Immature natural killer cell (primary cell): ENCODE data around the gene ACE. TPM values are rescaled to one million over a fixed set of nuclear protein-coding genes. Genes with fewer than 3 reads are reported as not detected.

Source experiments
- DNase-seq, 3 donors: peaks; one replicate each; pipeline ENCODE4 v3.0.0; 2022; ENCODE audit warnings: mixed read lengths in 1 of 3
- H3K27ac Mint-ChIP-seq, 6 donors: one replicate each; pipeline ENCODE4 v1.8.0; 2020; ENCODE audit warnings: mixed read lengths in 6 of 6, mild to moderate bottlenecking in 5 of 6, inconsistent platforms in 4 of 6, moderate library complexity in 3 of 6
- H3K27me3 Mint-ChIP-seq, 3 donors: one replicate each; pipeline ENCODE4 v1.8.0; 2020 to 2021; ENCODE audit warnings: low read depth in 3 of 3, mild to moderate bottlenecking in 3 of 3, mixed read lengths in 3 of 3, moderate library complexity in 3 of 3, inconsistent platforms in 1 of 3
- H3K36me3 Mint-ChIP-seq, 3 donors: one replicate each; pipeline ENCODE4 v1.8.0; 2020; ENCODE audit warnings: mixed read lengths in 3 of 3, inconsistent platforms in 2 of 3, mild to moderate bottlenecking in 2 of 3
- H3K4me1 Mint-ChIP-seq, 2 donors: one replicate each; pipeline ENCODE4 v1.8.0; 2020; ENCODE audit warnings: inconsistent platforms in 2 of 2, mild to moderate bottlenecking in 2 of 2, mixed read lengths in 2 of 2, moderate library complexity in 1 of 2
- H3K4me3 Mint-ChIP-seq, 5 donors: one replicate each; pipeline ENCODE4 v1.8.0; 2020; ENCODE audit warnings: mild to moderate bottlenecking in 5 of 5, mixed read lengths in 5 of 5, inconsistent platforms in 3 of 5, moderate library complexity in 3 of 5
- H3K9me3 Mint-ChIP-seq, 6 donors: one replicate each; pipeline ENCODE4 v1.8.0; 2020; ENCODE audit warnings: mild to moderate bottlenecking in 6 of 6, mixed read lengths in 6 of 6, inconsistent platforms in 4 of 6, moderate library complexity in 3 of 6
- polyA plus RNA-seq, 3 donors: library from polyadenylated mRNA; unstranded; fragments of 300-500 nt; fragmentation: Illumina TruSeq; gene quantifications; one replicate each; pipeline ENCODE4 v1.2.3, GENCODE V29; 2021

The ACE gene
- polyA plus RNA-seq, 3 donors from 2014 or later = 0.28 TPM; not detected in 2

GRCh38 chr17:63512896-63513644, 36.2 kb downstream of the ACE start:
- H3K27me3 Mint-ChIP-seq = peaks cover 1 to 5% (median 1%) of the 10 kb centered on the region in 3 donors
- no peak overlapping the region for H3K4me3 Mint-ChIP-seq
- H3K4me1 Mint-ChIP-seq = no peaks in the 10 kb centered on the region
- no peak overlapping the region for H3K27ac Mint-ChIP-seq
- no peaks in the 10 kb centered on the region for H3K36me3 Mint-ChIP-seq
- no peaks in the 10 kb centered on the region for H3K9me3 Mint-ChIP-seq
- no peak for DNase-seq

GRCh38 chr17:63514477-63514876, 37.6 kb downstream of the ACE start:
- DNase-seq = no peak
- H3K9me3 Mint-ChIP-seq = no peaks in the 10 kb centered on the region
- no peaks in the 10 kb centered on the region for H3K36me3 Mint-ChIP-seq
- H3K4me1 Mint-ChIP-seq = no peaks in the 10 kb centered on the region
- H3K4me3 Mint-ChIP-seq = no peak overlapping the region
- no peak overlapping the region for H3K27ac Mint-ChIP-seq
- peaks cover 1 to 5% (median 1%) of the 10 kb centered on the region in 3 donors for H3K27me3 Mint-ChIP-seq

- H3K27me3 Mint-ChIP-seq = peaks cover 1 to 5% (median 1%) of the 10 kb centered on the region in 3 donors
- no peaks in the 10 kb centered on the region for H3K36me3 Mint-ChIP-seq
- no peak for DNase-seq
- no peaks in the 10 kb centered on the region for H3K9me3 Mint-ChIP-seq
- H3K27ac Mint-ChIP-seq = no peak overlapping the region
- H3K4me3 Mint-ChIP-seq = no peak overlapping the region
- H3K4me1 Mint-ChIP-seq = no peaks in the 10 kb centered on the region
Measured at GRCh38 chr17:63514974-63515373, 38.1 kb downstream of the ACE start.

GRCh38 chr17:63515426-63515825, 38.6 kb downstream of the ACE start:
- Mint-ChIP-seq H3K4me3 (no peak overlapping the region), H3K36me3 (no peaks in the 10 kb centered on the region), H3K9me3 (no peaks in the 10 kb centered on the region), H3K27ac (no peak overlapping the region), H3K27me3 (peaks cover 1 to 2% (median 1%) of the 10 kb centered on the region in 3 donors), H3K4me1 (no peaks in the 10 kb centered on the region)
- no peak for DNase-seq

- no peak for DNase-seq
- no peak overlapping the region for H3K27ac Mint-ChIP-seq
- H3K4me1 Mint-ChIP-seq = no peaks in the 10 kb centered on the region
- no peaks in the 10 kb centered on the region for H3K9me3 Mint-ChIP-seq
- no peaks in the 10 kb centered on the region for H3K36me3 Mint-ChIP-seq
- H3K27me3 Mint-ChIP-seq = peaks cover 1 to 4% (median 4%) of the 10 kb centered on the region in 3 donors
- H3K4me3 Mint-ChIP-seq = no peak overlapping the region
Measured at GRCh38 chr17:63516910-63517824, 40.3 kb downstream of the ACE start.

GRCh38 chr17:63517825-63518534, 41.1 kb downstream of the ACE start:
- Mint-ChIP-seq H3K27ac (no peak overlapping the region), H3K36me3 (no peaks in the 10 kb centered on the region), H3K9me3 (no peaks in the 10 kb centered on the region), H3K4me1 (no peaks in the 10 kb centered on the region), H3K4me3 (no peak overlapping the region), H3K27me3 (peaks cover 1 to 4% (median 4%) of the 10 kb centered on the region in 3 donors)
- no peak for DNase-seq

- Mint-ChIP-seq H3K27me3 (peaks cover 1 to 7% (median 4%) of the 10 kb centered on the region in 3 donors), H3K9me3 (peaks cover 0 to 2% (median 0%) of the 10 kb centered on the region in 6 donors), H3K36me3 (no peaks in the 10 kb centered on the region), H3K4me3 (no peak overlapping the region), H3K4me1 (peaks cover 8 to 10% of the 10 kb centered on the region in 2 donors), H3K27ac (no peak overlapping the region)
- no peak for DNase-seq
Measured at GRCh38 chr17:63519116-63519881, 42.4 kb downstream of the ACE start.

GRCh38 chr17:63519972-63520882, 43.4 kb downstream of the ACE start:
- DNase-seq = no peak
- Mint-ChIP-seq H3K4me3 (no peak overlapping the region), H3K36me3 (no peaks in the 10 kb centered on the region), H3K4me1 (peaks cover 8 to 10% of the 10 kb centered on the region in 2 donors), H3K27me3 (peaks cover 1 to 7% (median 4%) of the 10 kb centered on the region in 3 donors), H3K9me3 (peaks cover 0 to 2% (median 0%) of the 10 kb centered on the region in 6 donors), H3K27ac (no peak overlapping the region)

- peaks cover 0 to 2% (median 0%) of the 10 kb centered on the region in 6 donors for H3K9me3 Mint-ChIP-seq
- no peak for DNase-seq
- no peaks in the 10 kb centered on the region for H3K36me3 Mint-ChIP-seq
- peak within 1 kb of the TSS in 1 of 5 donors; percentile 39 for H3K4me3 Mint-ChIP-seq
- H3K27me3 Mint-ChIP-seq = peaks cover 0 to 5% (median 4%) of the 10 kb centered on the region in 3 donors
- H3K27ac Mint-ChIP-seq = no peak within 1 kb of the TSS
- H3K4me1 Mint-ChIP-seq = peaks cover 8 to 10% of the 10 kb centered on the region in 2 donors
Measured at GRCh38 chr17:63523253-63523855, 46.5 kb downstream of the ACE start, which contains the start of gene KCNH6. TSS of gene KCNH6 (plus strand) at chr17:63523358. CDS start at chr17:63523414, 56 bp downstream.

GRCh38 chr17:63524051-63524450, 47.2 kb downstream of the ACE start:
- no peak for DNase-seq
- Mint-ChIP-seq H3K27ac (no peak overlapping the region), H3K36me3 (no peaks in the 10 kb centered on the region), H3K4me1 (peaks cover 8 to 10% of the 10 kb centered on the region in 2 donors), H3K4me3 (peak overlapping the region in 1 of 5 donors; percentile 13), H3K9me3 (peaks cover 0 to 2% (median 0%) of the 10 kb centered on the region in 6 donors), H3K27me3 (peaks cover 0 to 5% (median 4%) of the 10 kb centered on the region in 3 donors)

- H3K36me3 Mint-ChIP-seq = no peaks in the 10 kb centered on the region
- H3K4me3 Mint-ChIP-seq = no peak overlapping the region
- H3K9me3 Mint-ChIP-seq = peaks cover 0 to 2% (median 0%) of the 10 kb centered on the region in 6 donors
- H3K4me1 Mint-ChIP-seq = peaks cover 8 to 10% of the 10 kb centered on the region in 2 donors
- DNase-seq = no peak
- no peak overlapping the region for H3K27ac Mint-ChIP-seq
- H3K27me3 Mint-ChIP-seq = peaks cover 0 to 5% (median 2%) of the 10 kb centered on the region in 3 donors
Measured at GRCh38 chr17:63525190-63525946, 48.5 kb downstream of the ACE start.
